HEK293T (cell line): ENCODE measurements around the gene LIPG.

Experiments
- CTCF ChIA-PET: fragments of 350-600 bp; formaldehyde crosslinking; extraction: SDS; loops from one replicate; lab custom pipeline; 2021; ENCODE audit warnings: antibody characterized with exemption, inconsistent platforms; lab: Yijun Ruan, JAX
- POLR2A ChIA-PET: fragments of 350-600 bp; formaldehyde crosslinking; extraction: SDS; loops from one replicate; lab custom pipeline; 2020; ENCODE audit warnings: antibody characterized with exemption, inconsistent platforms; lab: Yijun Ruan, JAX
- DNase-seq: peaks from one replicate; pipeline ENCODE4 v3.0.0; 2012; ENCODE audit warnings: mixed read lengths; ENCODE audit errors: extremely low spot score
- ARNT ChIP-seq: fragments of 450-650 bp; IDR thresholded peaks from 2 replicates; pipeline ENCODE4 v1.6.1; 2017; ENCODE audit warnings: mild to moderate bottlenecking
- BHLHE40 ChIP-seq: fragments of 450-650 bp; IDR thresholded peaks from 2 replicates; pipeline ENCODE4 v1.6.1; 2016; ENCODE audit warnings: mild to moderate bottlenecking, moderate library complexity, borderline replicate concordance
- CTBP1 ChIP-seq: fragments of 450-650 bp; IDR thresholded peaks from 2 replicates; pipeline ENCODE4 v1.6.1; 2016; ENCODE audit warnings: borderline replicate concordance
- ELF4 ChIP-seq: fragments of 450-650 bp; IDR thresholded peaks from 2 replicates; pipeline ENCODE4 v1.6.1; 2017; ENCODE audit warnings: antibody characterized with exemption
- FOXA1 ChIP-seq: fragments of 450-650 bp; IDR thresholded peaks from 2 replicates; pipeline ENCODE4 v1.6.1; 2016; ENCODE audit warnings: mild to moderate bottlenecking
- FOXK2 ChIP-seq: fragments of 450-650 bp; IDR thresholded peaks from 2 replicates; pipeline ENCODE4 v1.6.1; 2016; ENCODE audit warnings: mild to moderate bottlenecking
- FOXM1 ChIP-seq: fragments of 450-650 bp; IDR thresholded peaks from 2 replicates; pipeline ENCODE4 v1.6.1; 2017; ENCODE audit warnings: mild to moderate bottlenecking, borderline replicate concordance
- HDGF ChIP-seq: fragments of 450-650 bp; IDR thresholded peaks from 2 replicates; pipeline ENCODE4 v1.6.1; 2017; ENCODE audit warnings: antibody characterized with exemption, borderline replicate concordance
- L3MBTL2 ChIP-seq: fragments of 450-650 bp; conservative IDR thresholded peaks from 2 replicates; pipeline ENCODE4 v1.6.1; 2016; ENCODE audit warnings: mild to moderate bottlenecking
- LEF1 ChIP-seq: fragments of 450-650 bp; IDR thresholded peaks from 2 replicates; pipeline ENCODE4 v1.6.1; 2017; ENCODE audit warnings: mild to moderate bottlenecking, borderline replicate concordance
- NFRKB ChIP-seq: fragments of 450-650 bp; IDR thresholded peaks from 2 replicates; pipeline ENCODE4 v1.6.1; 2016; ENCODE audit warnings: mild to moderate bottlenecking, moderate library complexity
- SP1 ChIP-seq: fragments of 450-650 bp; IDR thresholded peaks from 2 replicates; pipeline ENCODE4 v1.6.1; 2017
- SUZ12 ChIP-seq: fragments of 450-650 bp; IDR thresholded peaks from 2 replicates; pipeline ENCODE4 v1.6.1; 2016; ENCODE audit warnings: mild to moderate bottlenecking
- TARDBP ChIP-seq: fragments of 450-650 bp; IDR thresholded peaks from 2 replicates; pipeline ENCODE4 v1.6.1; 2016
- ZNF384 ChIP-seq: fragments of 450-650 bp; IDR thresholded peaks from 2 replicates; pipeline ENCODE4 v1.6.1; 2016
- TF ChIP-seq, protein P1 (sequence below): fragments of 450-650 bp; IDR thresholded peaks from 2 replicates; pipeline ENCODE4 v1.6.1; 2016

The LIPG gene

GRCh38 chr18:49626842-49627467, 65.1 kb downstream of the LIPG start:
- ChIA-PET POLR2A (no interaction called here), CTCF (interaction anchor here (0.5 to 0.7 kb wide), 2 partner anchors 33 to 137 kb away, joined by 3 read pairs; no protein-coding TSS in a partner anchor)
- no peak for TF ChIP-seq FOXM1
- TF ChIP-seq TARDBP = no peak
- TF ChIP-seq LEF1 = no peak
- TF ChIP-seq BHLHE40 = no peak
- no peak for TF ChIP-seq FOXA1
- TF ChIP-seq ZNF384 = no peak
- TF ChIP-seq, protein P1, sequence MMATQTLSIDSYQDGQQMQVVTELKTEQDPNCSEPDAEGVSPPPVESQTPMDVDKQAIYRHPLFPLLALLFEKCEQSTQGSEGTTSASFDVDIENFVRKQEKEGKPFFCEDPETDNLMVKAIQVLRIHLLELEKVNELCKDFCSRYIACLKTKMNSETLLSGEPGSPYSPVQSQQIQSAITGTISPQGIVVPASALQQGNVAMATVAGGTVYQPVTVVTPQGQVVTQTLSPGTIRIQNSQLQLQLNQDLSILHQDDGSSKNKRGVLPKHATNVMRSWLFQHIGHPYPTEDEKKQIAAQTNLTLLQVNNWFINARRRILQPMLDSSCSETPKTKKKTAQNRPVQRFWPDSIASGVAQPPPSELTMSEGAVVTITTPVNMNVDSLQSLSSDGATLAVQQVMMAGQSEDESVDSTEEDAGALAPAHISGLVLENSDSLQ = no peak
- TF ChIP-seq L3MBTL2 = no peak
- no peak for TF ChIP-seq SP1
- no peak for TF ChIP-seq HDGF
- no peak for TF ChIP-seq ARNT
- no peak for TF ChIP-seq NFRKB
- TF ChIP-seq FOXK2 = no peak
- TF ChIP-seq CTBP1 = no peak
- no peak for TF ChIP-seq SUZ12
- DNase-seq = no peak

DNA sequence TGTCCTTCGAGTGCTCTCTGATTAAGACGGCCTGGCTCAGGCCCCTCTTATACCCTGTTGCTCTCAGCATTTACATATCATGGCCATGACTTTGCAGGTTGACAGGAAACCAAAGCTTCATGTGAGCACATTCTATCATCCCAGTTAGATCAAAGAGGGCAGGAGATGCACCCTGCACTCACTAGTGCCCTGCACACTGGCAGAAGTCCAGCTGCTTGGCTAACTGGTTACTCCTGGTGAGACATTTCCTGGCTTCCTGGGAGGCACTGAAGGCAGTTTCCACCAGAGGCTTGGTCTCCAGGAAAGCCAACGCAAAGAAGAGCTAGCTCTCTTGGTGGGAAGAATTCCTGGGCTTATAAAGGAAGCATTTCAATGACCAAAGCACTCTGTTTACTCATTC, 66.3 kb downstream of the LIPG start:
- TF ChIP-seq, protein P1 = no peak
- TF ChIP-seq NFRKB (no peak), BHLHE40 (no peak), L3MBTL2 (no peak)
- no peak for DNase-seq
- CTCF ChIA-PET = interaction anchor here (1.3 kb wide), 1 partner anchor 46 kb away, joined by 3 read pairs; no protein-coding TSS in a partner anchor
- POLR2A ChIA-PET = no interaction called here

DNA sequence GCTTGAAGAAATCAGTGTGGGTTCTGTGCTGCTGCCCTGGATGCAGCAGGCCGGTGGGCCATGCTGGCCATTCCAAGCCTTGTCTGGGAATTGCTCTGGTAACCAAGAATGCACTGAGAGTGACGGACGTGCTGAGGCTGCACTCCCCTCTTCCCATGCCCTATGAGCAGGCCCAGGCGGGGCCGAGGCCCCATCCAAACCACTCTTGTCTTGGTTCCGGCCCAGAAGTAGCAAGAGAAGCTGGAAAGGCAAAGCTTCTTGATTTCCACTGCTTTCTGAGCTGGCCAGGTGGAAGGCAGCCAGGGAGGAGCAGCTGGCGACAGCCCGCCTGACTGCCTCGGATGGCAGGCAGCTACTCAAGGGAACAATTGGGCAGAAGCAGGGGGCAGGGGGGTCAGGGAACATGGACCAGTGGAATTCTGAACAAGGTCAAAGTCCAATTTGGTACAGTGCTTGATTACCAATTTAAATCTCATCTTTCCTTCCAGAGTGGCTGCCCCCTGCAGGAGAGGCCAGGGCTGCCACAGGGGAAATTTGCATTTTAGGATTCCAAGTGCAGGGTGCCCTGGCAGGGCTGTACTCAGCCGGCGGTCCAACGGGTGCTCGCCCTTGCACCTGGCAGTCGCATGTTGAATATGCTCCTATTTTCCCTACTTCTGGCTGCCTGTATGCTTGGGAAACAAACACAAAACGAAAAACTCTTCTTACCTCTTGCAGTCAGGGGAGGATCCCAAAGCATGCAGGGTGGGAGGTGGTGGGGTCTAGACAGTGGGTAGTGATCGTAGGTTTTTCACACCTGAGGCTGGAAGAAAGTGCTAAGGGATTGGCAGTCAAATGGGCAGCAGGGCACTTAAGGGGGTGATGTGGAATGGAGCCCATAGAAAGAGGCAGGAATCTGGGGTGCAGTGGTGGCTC, 67.3 kb downstream of the LIPG start:
- POLR2A ChIA-PET = no interaction called here
- CTCF ChIA-PET = interaction anchor here (1.3 kb wide), 1 partner anchor 47 kb away, joined by 3 read pairs; no protein-coding TSS in a partner anchor
- no peak for TF ChIP-seq FOXM1
- TF ChIP-seq FOXA1 = no peak
- TF ChIP-seq ELF4 = no peak
- TF ChIP-seq ZNF384 = no peak
- TF ChIP-seq TARDBP = no peak
- TF ChIP-seq FOXK2 = no peak
- TF ChIP-seq ARNT = no peak
- no peak for TF ChIP-seq HDGF
- TF ChIP-seq LEF1 = no peak
- no peak for TF ChIP-seq BHLHE40
- no peak for DNase-seq

DNA sequence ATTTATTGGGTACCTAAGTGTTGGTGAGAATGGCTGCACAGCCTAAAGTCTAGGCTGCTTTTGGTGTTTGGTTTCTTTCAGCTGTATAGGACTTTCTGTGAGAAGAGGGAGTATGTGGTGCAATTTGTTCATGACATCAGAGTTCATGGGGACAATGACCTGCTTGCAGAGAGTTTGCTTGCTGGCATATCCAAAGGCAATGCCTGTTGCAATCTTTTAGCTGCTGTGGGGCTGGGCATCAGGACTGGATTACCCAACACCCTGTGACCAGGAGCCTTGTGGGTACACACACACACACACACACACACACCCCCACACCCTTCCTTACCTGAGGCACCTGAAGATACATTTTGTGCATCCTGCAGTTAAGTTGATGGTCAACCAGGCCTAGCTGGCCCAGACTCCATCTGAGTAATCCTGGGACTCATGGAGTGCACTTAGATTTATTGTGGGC, 68.4 kb downstream of the LIPG start:
- CTCF ChIA-PET = no interaction called here
- DNase-seq = no peak
- POLR2A ChIA-PET = no interaction called here
- TF ChIP-seq CTBP1 = no peak
- TF ChIP-seq, protein P1 = no peak

DNA sequence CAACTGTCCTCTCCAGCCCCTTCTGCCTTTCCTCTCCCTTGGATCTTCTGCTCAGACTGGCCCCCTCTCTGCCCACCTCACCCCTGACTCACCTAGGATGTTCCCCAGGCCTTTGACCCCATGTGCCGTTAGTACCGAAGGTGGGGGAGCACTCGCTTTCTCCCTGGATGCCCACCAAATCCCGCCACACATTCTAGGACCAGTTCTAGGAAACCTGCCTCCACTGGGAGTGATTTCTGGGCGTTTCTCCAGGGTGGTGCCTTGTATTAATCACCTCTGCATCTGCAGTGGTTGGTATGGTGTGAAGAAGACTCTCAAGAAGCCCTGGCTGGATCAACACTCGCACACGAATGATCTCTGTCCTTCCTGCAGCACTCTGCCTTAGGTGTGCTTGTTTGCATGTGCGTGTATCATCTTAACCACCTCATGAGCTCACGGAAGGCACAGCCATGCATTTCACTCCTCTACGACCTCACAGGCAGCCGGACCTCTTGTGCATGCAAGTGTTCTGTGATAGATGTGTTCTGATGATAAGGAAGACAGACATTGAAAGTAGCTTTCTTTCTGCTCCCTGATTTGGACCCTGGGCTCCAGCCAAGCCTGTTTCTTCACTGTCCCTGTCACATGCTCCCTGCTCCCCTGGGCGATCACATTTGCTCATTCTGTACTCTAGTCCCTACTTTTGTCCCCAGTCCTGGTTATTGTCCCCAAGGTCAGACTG, 69.4 kb downstream of the LIPG start:
- ChIA-PET POLR2A (no interaction called here), CTCF (no interaction called here)
- no peak for TF ChIP-seq BHLHE40
- TF ChIP-seq L3MBTL2 = no peak
- TF ChIP-seq ELF4 = no peak
- no peak for TF ChIP-seq NFRKB
- TF ChIP-seq ZNF384 = no peak
- TF ChIP-seq HDGF = no peak
- TF ChIP-seq SUZ12 = no peak
- TF ChIP-seq FOXA1 = no peak
- no peak for TF ChIP-seq ARNT
- no peak for TF ChIP-seq TARDBP
- TF ChIP-seq, protein P1 = no peak
- no peak for TF ChIP-seq FOXM1
- no peak for TF ChIP-seq CTBP1
- TF ChIP-seq LEF1 = no peak
- TF ChIP-seq FOXK2 = no peak
- no peak for DNase-seq
